Stimulated activated naive CD4-positive, alpha-beta T cell (primary cell): Measurements from ENCODE around the gene ECPAS.
"Not testable (repeated sequence)": the region's sequence is repeated elsewhere in the genome, so short reads cannot be mapped to it uniquely, and the experiment has no call there.

Source experiments
- DNase-seq, 6 experiments: peaks; one replicate each; lab custom pipeline; 2025; lab: John Stamatoyannopoulos, UW

The ECPAS gene

GRCh38 chr9:111349766-111350165 is 134.4 kb downstream of the ECPAS start:
- DNase-seq, result no peak

GRCh38 chr9:111348821-111349271 is 135.3 kb downstream of the ECPAS start:
- no peak for DNase-seq

DNA sequence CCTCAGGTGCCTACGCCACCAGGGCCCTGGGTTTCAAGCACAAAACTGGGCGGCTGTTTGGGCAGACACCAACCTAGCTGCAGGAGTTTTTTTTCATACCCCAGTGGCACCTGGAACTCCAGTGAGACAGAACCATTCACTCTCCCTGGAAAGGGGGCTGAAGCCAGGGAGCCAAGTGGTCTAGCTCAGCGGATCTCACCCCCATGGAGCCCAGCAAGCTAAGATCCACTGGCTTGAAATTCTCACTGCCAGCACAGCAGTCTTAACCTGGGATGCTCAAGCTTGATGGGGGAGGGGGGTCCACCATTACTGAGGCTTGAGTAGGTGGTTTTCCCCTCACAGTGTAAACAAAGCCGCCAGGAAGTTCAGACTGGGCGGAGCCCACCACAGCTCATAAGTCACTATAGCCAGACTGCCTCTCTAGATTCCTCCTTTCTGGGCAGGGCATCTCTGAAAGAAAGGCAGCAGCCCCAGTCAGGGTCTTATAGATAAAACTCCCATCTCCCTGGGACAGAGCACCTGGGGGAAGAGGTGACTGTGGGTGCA is 149.8 kb downstream of the ECPAS start:
- not testable (repeated sequence) for DNase-seq

GRCh38 chr9:111330124-111330523 is 154.1 kb downstream of the ECPAS start, which contains the start of gene OR2K2:
OR2K2 (minus strand) TSS chr9:111330224; CDS start chr9:111328433, 1,791 bp downstream.
- no peak for DNase-seq

- DNase-seq, result no peak
Observed at GRCh38 chr9:111320631-111321030, 163.6 kb downstream of the ECPAS start.

GRCh38 chr9:111316796-111317195 is 167.4 kb downstream of the ECPAS start:
- no peak for DNase-seq
